LoVo (cell line): ENCODE data around the gene LIG3.
"Not testable (repeated sequence)": the region's sequence is repeated elsewhere in the genome, so short reads cannot be mapped to it uniquely, and the experiment has no call there.

Experiments used
- DNase-seq: peaks from one replicate; pipeline ENCODE4 v3.0.0-alpha.2; 2016; ENCODE audit warnings: low spot score

LIG3 gene

GRCh38 chr17:34999456-34999855, 19.1 kb downstream of the LIG3 start:
- no peak for DNase-seq

DNA sequence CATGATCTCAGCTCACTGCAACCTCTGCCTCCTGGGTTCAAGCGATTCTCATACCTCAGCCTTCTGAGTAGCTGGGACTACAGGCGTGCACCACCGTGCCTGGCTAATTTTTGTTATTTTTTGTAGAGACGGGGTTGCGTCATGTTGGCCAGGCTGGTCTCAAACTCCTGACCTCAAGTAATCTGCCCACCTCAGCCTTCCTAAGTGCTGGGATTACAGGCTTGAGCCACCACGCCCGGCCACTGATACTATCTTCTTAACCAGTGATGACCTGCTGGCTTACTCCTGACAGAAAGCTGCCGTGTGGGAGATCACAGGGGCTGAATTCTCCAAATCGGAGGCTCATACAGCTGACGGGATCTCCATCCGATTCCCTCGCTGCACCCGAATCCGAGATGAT, 20.7 kb downstream of the LIG3 start:
- not testable (repeated sequence) for DNase-seq

DNA sequence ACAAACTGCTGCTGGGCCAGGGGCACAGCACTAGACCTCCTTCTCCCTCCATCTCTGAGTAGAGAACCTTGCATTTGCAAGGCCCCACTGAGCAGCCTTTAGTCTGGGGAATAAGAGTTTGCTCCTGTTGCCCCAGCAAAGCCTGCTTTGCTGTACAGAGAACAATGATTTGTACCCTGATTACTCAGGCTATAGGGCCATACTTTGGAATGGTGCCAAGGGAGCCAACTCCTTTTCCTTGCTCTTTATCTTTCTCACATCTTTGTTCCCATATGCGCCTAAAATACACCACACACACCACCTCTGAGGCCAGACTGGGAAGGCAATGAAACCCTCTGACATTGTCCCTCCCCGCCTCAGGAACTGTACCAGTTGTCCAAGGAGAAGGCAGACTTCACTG, 21.2 kb downstream of the LIG3 start:
- DNase-seq, result no peak

DNA sequence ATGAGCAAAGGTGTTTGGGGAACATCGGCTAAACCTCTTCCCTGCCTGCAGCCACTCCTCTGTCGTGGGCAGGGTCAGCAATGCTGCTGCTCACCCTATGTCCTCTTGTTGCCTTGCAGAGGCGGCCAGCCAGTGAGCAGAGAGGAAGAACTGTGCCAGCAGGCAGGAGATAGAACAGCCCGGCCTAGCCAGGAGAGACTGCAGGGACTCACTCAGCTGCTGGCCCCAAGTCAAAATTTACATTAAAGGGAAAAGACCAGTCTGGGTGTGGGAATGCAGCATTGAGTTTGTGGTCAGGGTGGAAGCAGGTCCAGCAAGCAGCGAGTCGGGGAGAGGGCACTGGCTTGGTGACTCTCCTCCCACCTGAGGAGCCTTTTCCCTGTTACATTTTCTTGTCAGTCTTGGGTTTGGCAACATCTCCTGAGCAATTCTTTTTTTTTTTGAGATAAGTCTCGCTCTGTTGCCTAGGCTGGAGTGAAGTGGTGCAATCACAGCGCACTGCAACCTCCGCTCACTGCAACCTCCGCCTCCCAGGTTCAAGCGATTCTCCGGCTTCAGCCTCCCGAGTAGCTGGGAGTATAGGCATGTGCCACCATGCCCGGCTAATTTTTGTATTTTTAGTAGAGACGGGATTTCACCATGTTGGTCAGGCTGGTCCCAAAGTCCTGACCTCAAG, 22.7 kb downstream of the LIG3 start:
- DNase-seq, result no peak

DNA sequence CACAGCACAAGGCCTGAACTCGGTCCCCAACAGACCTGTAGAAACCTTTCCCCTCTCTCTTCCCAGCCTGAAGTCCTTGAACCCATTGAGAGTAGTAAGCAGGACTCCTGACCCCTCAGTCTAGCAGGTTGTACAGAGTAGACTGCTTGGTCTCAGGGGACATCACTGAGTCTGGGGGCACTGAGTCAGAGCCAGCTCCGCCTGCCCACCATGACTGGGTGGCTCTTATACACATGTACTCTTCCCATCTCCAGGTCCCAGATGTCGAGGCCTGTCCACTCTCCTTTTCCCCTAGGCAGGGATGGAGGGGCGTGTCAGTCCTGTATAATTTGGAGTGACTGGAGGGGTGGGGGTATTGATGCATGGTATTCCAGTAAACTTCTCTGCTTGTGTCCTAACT, 23.5 kb downstream of the LIG3 start:
- no peak for DNase-seq

DNA sequence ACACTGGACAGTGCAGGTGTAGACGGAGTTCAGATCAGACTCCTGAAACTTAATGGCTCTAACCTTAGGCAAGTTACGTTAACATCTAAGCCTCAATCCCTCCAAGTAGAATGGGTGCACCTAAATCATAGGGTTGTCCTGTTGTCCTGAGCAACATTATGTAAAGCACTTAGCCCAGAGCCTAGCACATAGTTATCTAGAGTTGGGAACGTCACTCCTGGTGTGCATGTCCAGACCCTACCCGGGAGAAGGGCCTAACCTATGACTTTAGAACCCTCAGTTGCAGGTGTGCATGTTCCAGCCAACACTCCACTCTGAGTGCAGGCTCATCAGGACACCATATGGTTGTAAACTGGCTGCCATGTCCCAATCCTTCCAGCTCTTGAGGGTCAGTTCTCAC, 26.0 kb downstream of the LIG3 start:
- DNase-seq, result no peak

- DNase-seq, result no peak
Observed at GRCh38 chr17:35006961-35007360, 26.6 kb downstream of the LIG3 start.

DNA sequence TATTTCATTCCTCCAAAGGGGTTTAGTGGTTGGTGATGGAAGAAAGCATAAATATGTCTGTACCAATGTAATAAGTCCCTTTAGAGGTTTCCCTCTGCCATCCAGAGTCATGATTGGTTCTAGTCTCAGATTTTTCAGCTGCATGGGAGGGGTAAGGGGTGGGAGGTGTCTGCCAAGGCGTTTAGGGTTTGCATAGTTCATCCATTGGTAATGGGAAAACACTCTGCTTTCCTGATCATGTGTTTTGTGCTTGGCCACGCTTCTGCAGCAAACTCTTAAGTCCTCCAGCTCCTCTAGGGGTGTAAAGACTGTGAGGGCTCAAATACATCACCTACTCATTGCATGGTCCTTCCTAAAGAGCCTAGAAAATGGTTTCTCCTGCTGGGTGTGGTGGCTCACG, 29.8 kb downstream of the LIG3 start:
- DNase-seq, result no peak

GRCh38 chr17:35011671-35012216, 31.4 kb downstream of the LIG3 start:
- no peak for DNase-seq

DNA sequence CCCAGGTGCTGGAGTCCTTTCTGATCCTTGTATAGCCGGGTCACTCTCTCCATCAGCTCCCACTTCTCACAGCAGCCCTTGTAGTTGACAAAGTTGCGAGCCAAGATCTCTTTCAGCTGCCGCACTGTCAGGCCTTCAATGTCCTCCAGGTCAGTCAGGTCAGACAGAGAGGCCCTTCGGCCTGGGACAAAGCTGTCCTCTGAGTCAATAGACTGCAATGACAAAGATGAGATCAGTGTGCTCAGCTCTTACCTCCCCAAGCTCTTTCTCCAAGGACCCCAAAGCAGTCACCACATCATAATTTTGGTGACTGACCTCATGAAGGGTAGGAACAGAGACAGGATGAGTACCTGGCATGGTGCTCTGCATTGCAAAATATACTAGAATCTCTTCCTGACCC, 36.1 kb downstream of the LIG3 start:
- no peak for DNase-seq

DNA sequence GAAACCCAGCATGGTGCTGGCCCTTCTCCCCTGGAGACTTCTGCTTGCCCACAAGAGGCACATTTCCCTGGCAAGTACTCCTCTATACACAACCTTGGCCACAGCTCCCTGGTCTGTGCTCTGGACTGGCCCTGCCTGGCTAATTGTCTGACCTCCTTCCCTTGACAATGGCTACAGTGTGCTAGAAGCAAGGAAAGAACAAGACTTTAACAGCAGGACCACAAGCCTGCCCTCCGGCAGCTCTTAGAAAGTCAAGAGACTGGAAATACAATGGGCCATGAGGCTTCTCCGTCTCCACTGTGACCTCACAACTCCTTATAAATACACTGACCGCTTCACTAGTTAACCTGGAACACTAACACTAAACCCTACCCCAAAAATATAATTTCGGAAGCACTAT, 36.7 kb downstream of the LIG3 start:
- DNase-seq, result no peak

GRCh38 chr17:35018814-35019213, 38.5 kb downstream of the LIG3 start:
- DNase-seq, result no peak

GRCh38 chr17:35019386-35020179, 39.3 kb downstream of the LIG3 start:
- DNase-seq, result no peak

- DNase-seq, result no peak
Observed at GRCh38 chr17:35021520-35022380, 41.4 kb downstream of the LIG3 start.

DNA sequence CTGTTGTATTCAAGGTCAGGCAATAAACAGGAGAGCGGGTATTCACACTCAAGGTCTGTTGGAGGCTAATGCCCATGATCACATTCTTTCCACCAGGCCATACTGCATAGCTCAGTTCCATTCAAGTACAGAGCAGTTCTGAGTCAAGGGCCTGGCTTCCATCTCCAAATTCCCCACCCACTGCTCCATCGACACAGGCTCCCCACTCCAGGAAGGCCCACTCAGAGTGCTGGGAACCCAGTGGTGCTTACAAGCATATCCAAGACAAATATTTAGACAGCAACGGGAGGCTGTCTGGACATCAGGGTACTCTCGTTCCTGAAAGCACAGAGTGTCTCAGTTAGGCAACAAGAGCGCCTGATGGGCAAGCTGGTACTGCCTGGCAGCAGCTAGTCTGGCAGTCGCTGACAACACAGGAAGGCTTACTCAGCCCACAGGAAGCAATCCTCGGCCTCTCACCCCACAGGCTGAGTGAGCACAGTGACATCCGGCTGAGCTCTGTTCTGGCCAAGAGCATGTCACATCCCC, 42.3 kb downstream of the LIG3 start:
- no peak for DNase-seq

- DNase-seq, result no peak
Observed at GRCh38 chr17:35023538-35023937, 43.2 kb downstream of the LIG3 start.

- no peak for DNase-seq
Observed at GRCh38 chr17:35025541-35025940, 45.2 kb downstream of the LIG3 start.

DNA sequence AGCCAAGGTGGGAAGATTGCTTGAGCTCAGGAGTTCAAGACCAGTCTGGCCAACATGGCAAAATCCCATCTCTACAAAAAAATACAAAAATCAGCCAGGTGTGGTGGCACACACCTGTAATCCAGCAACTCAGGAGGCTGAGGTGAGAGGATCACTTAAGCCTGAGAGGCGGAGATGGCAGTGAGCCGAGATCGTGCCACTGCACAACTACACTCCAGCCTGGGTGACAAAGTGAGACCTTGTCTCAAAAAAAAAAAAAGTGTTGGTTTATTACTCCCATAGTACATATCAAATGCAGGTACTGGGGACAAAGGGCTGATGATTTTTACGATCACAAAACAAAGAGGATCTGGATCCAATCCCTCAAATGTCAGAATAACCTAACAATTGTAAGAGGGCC, 47.8 kb downstream of the LIG3 start:
- DNase-seq, result not testable (repeated sequence)

GRCh38 chr17:35028531-35029262, 48.4 kb downstream of the LIG3 start:
- DNase-seq, result no peak

- DNase-seq, result no peak
Observed at GRCh38 chr17:35030780-35031179, 50.5 kb downstream of the LIG3 start.

GRCh38 chr17:35038453-35038852, 58.1 kb downstream of the LIG3 start:
- no peak for DNase-seq

DNA sequence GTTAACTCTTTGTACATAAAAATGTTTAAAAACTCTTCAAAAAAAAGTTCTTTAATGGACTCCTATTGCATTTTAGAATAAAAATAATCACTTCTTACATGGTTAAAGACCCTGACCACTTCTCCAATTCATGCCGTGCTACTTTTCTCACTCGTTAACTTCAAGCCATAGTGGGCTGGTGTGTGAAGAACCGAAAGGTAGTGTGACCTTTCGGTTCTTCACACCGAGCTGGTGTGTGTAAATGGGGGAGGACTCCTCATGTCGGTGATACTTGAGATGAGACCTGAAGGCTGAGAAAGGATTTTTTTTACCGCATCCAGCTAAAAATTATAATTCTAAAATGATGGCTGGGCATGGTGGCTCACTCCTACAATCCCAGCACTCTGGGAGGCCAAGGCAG, 61.1 kb downstream of the LIG3 start:
- no peak for DNase-seq
